T-helper 2 cell treated with Interferon-gamma antibody and Interleukin-4, amounts not matched to agents 100 ng/mL and 5 ng/mL, for 36 hours (primary cell): ENCODE results near the gene ATP5PB. TPM values are rescaled to one million over a fixed set of nuclear protein-coding genes. Genes with fewer than 3 reads are reported as not detected.

Source experiments
- intact Hi-C: fragments of 100-400 bp; cut with micrococcal nuclease; formaldehyde crosslinking; loops from one replicate; pipeline ENCODE4 v1.15.1; 2023
- total RNA-seq: library from RNA; stranded (reverse); gene quantifications from 2 replicates; pipeline ENCODE4 v1.2.3, GENCODE V29; 2022

The ATP5PB gene
- total RNA-seq, 1 donor from 2014 or later = 307 TPM

DNA sequence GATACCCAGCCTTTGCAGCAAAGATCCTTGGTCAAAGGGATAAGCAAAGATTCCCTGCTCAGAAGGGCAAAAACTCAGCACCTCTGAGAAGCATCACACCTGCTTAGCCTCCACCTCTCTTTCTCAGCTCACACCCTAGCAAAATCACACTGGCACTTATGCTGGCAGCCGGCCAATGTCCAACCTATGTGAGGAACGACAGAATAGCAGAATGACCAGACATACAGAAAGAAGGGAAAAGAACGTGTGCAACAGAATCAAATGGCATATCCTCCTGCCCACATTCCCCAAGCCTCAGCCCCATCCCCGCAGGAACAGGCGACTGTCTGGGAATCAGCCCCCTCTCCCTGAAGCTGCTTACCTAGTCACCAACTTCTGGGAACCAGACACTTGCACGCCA lies 54.8 kb downstream of the ATP5PB start:
- intact Hi-C loops = no loop called here

DNA sequence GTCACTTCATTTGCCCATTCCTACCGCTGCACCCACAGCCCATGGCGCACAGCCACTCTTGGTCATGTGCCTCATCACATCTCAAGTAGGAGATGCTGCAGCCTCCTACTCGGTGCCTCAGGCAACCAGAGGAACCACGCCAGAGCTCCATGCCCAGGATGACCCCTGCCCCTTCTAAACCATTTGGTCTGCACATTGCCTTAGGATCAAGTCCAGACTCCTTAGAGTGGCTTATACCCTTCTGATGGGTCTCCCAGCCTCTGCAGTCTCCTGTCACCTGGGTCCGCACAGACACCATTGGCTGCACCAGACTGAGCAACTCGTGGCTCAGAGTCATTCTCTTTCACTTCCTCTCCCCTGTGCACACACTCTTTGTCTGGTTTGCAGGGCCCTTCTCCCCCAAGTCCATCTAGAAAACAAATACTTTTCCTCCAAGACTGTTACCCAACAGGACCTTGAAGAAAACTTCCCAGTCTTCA lies 56.4 kb downstream of the ATP5PB start:
- intact Hi-C loops = loop anchor here (2.0 kb wide), 1 partner anchor 57 kb away; the partner anchor contains the start of genes ATP5PB and WDR77

DNA sequence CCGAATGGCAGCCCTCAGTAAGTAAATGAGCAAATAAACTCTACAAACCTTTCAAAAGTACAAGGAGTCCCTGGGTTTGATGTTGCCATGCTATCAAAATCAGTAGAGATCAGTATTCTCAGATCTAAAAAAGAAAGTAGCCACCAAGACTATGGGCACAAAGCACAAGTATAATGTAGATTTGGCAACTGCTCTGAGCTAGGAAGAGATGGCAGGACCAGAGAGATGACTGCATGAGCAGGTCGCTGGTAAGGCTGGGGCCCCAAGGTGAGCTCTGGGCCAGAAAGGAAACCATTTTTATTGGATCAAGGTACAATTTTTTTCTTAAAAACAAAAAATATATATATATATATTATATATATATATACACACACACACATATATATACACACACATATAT lies 57.3 kb downstream of the ATP5PB start:
- intact Hi-C loops = loop anchor here (2.0 kb wide), 1 partner anchor 58 kb away; the partner anchor contains the start of genes ATP5PB and WDR77

DNA sequence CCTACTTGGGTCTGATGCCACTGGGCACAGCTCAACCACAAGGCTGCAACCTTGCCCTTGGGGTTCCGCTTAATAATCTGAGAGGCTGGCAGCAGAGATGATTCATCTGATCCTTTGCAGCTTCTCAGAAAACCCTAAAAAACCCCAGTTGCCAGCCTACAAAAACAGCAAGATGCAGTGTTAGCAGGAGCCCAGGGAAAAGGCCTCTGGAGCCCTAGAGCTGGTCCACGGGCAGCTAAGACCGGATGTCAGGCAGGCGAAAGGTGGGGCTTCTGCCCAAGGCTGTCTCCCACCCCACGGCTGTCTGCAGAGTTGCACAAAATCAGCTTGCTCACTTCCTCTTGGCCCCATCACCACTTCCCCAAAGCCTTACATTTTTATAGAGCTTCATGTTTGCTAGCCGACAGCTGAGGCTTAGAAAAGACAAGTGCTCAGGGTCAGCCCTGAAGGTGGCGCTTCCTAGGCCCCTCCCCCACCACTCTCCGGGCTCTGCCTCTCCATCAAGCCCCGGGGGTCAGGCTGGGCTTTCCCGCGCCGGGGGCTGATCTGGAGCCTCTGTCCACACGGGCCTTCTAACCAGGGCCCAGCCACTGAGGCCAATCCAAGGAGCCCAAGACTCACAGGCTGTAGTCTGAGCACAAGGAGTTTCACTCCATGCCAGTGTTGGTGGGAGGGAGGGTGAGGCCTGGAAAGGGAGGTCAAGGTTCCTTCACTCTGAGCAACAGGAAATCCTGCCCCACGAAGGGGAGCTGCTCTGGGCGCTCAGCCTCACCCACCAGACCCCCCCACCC lies 58.3 kb downstream of the ATP5PB start:
- intact Hi-C loops = loop anchor here (1.0 to 2.0 kb wide), 7 partner anchors 9 to 248 kb away; partner anchors contain the start of genes ATP5PB, DDX20 and WDR77

DNA sequence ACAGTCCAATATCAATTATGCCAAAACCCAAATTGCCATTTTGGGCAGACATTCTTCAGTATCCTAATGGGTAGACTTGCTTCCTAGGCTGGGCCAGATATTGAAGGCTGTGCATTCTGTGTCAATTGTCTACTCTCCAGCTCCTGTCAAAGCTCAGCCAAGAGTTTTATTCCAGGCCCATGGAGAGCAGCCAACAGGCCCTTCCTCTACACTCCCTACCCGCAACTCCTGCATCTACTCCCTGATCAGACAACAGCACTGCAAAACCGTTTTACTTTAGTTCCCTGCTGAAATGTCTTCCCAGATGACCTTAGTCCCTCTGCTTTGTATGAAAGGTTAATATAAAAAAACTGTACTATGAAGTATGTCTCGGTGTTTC lies 60.7 kb downstream of the ATP5PB start:
- intact Hi-C loops = loop anchor here (2.0 to 10.0 kb wide), 2 partner anchors 115 to 237 kb away; no protein-coding TSS in a partner anchor

DNA sequence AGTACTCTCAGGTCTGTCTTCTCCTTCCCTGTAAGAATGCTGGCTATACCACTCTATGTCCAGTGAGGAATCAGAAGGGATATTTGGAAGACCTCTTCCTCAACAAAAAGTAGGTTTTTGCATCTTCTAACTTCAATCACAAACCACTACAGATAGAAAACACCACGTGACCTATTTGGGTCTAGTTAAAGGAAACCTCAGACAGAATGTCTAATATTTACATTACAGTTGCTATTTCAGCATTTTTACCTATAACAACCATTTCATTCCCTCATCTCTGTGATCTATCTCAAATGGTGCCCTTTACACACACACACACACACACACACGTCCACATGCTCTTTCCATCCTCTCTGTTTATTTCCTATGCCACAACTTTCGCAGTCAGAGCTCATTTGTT lies 62.1 kb downstream of the ATP5PB start:
- intact Hi-C loops = loop anchor here (10.0 kb wide), 1 partner anchor 113 kb away; no protein-coding TSS in a partner anchor

Other genes starting within 250 kb of the ATP5PB start
- 203 and 207 TPM in 2 replicates for gene DENND2D, start 248.8 kb upstream of the ATP5PB start, total RNA-seq
- gene CHI3L2, start 221.8 kb upstream of the ATP5PB start, total RNA-seq = 8.0 and 9.1 TPM in 2 replicates
- gene CHIA, start 158.6 kb upstream of the ATP5PB start, total RNA-seq = not detected in 2 replicates
- gene OVGP1, start 21.7 kb upstream of the ATP5PB start, total RNA-seq = 0.43 and 0.68 TPM in 2 replicates
- 44.4 and 44.7 TPM in 2 replicates for gene WDR77, start 208 bp upstream of the ATP5PB start, total RNA-seq
- 26.1 and 27.3 TPM in 2 replicates for gene C1orf162, start 24.5 kb downstream of the ATP5PB start, total RNA-seq
- gene ADORA3, start 54.2 kb downstream of the ATP5PB start, total RNA-seq = 0.57 and 0.59 TPM in 2 replicates
- not detected in 2 replicates for gene TMIGD3, start 54.2 kb downstream of the ATP5PB start, total RNA-seq
- gene RAP1A, start 170.3 kb downstream of the ATP5PB start, total RNA-seq = 135 and 142 TPM in 2 replicates